Spleen (tissue), 11 donors: ENCODE data around the gene TTLL3. TPM values are rescaled to one million over a fixed set of nuclear protein-coding genes. Genes with fewer than 3 reads are reported as not detected.
A peak's percentile ranks its signal among the peaks of the same experiment; 100 is the strongest.
"Not testable (repeated sequence)": the region's sequence is repeated elsewhere in the genome, so short reads cannot be mapped to it uniquely, and the experiment has no call there.

ENCODE experiments used
- DNase-seq: peaks from one replicate; pipeline ENCODE4 v3.0.0-alpha.2; 2020
- H3K27ac ChIP-seq, 8 donors: fragments of 200-600 bp; sonication (generic) in 7 of 8; 1 replicate in 4 of 8; 2 replicates in 4 of 8; pipeline versions ENCODE4 v1.5.0 to v1.8.0; 2016 to 2021; ENCODE audit warnings: inconsistent platforms in 4 of 8, mild to moderate bottlenecking in 4 of 8, moderate library complexity in 1 of 8
- H3K27me3 ChIP-seq, 7 donors: fragments of 200-600 bp; sonication (generic) in 6 of 7; replicated peaks in 1 of 7; 1 replicate in 4 of 7; 2 replicates in 3 of 7; pipeline versions ENCODE4 v1.5.0 to v1.8.0; 2016 to 2021; ENCODE audit warnings: inconsistent platforms in 3 of 7, mild to moderate bottlenecking in 1 of 7
- H3K36me3 ChIP-seq, 6 donors: fragments of 200-600 bp; sonication (generic) in 5 of 6; 1 replicate in 4 of 6; 2 replicates in 2 of 6; pipeline versions ENCODE4 v1.5.0 to v1.8.0; 2016 to 2021; ENCODE audit warnings: inconsistent platforms in 2 of 6
- H3K4me1 ChIP-seq, 6 donors: fragments of 200-600 bp; sonication (generic) in 5 of 6; 1 replicate in 3 of 6; 2 replicates in 3 of 6; pipeline versions ENCODE4 v1.5.0 to v1.8.0; 2016 to 2021; ENCODE audit warnings: inconsistent platforms in 3 of 6
- H3K4me3 ChIP-seq, 8 donors: fragments of 200-600 bp; sonication (generic) in 7 of 8; 1 replicate in 4 of 8; 2 replicates in 4 of 8; pipeline versions ENCODE4 v1.5.0 to v1.8.0; 2016 to 2021; ENCODE audit warnings: inconsistent platforms in 4 of 8, mild to moderate bottlenecking in 4 of 8, moderate library complexity in 2 of 8
- H3K9me3 ChIP-seq, 8 donors: fragments of 200-600 bp; sonication (generic) in 7 of 8; 1 replicate in 4 of 8; 2 replicates in 4 of 8; pipeline versions ENCODE4 v1.5.0 to v1.8.0; 2016 to 2021; ENCODE audit warnings: inconsistent platforms in 4 of 8
- CTCF ChIP-seq, 11 experiments: fragments of 200-600 bp in 7 of 11; fragments of 450-650 bp in 4 of 11; sonication (generic) in 4 of 11; IDR thresholded peaks in 8 of 11; conservative IDR thresholded peaks in 3 of 11; 1 replicate in 7 of 11; 2 replicates in 4 of 11; pipeline versions ENCODE4 v1.4.0 to v1.8.0; 2016 to 2021; ENCODE audit warnings: antibody characterized with exemption in 11 of 11, inconsistent platforms in 4 of 11, mild to moderate bottlenecking in 1 of 11
- POLR2A ChIP-seq, 3 donors: fragments of 450-650 bp; IDR thresholded peaks; one replicate each; pipeline ENCODE4 v1.5.1; 2017; ENCODE audit warnings: antibody characterized with exemption in 3 of 3, mild to moderate bottlenecking in 1 of 3
- POLR2AphosphoS5 ChIP-seq, 3 donors: sonication (generic); formaldehyde crosslinking; IDR thresholded peaks; one replicate each; pipeline ENCODE4 v1.5.1; 2017; ENCODE audit warnings: antibody characterized with exemption in 3 of 3
- WGBS, 5 donors: extraction: QIAGEN DNeasy Blood & Tissue Kit in 3 of 5; methylation state at CpG; one replicate each; pipeline versions ENCODE4 v1.1.5 to v1.1.7; 2013 to 2018; 5-methylcytosine and 5-hydroxymethylcytosine counted together
- intact Hi-C: fragments of 100-400 bp; cut with DNase I; formaldehyde crosslinking; loops from one replicate; pipeline ENCODE4 v1.15.0; 2023; ENCODE audit warnings: low total_unique reads
- polyA plus RNA-seq, 3 donors: library from polyadenylated mRNA; stranded (reverse); fragments of 200-250 nt; gene quantifications; one replicate each; pipeline ENCODE4 v1.2.1, GENCODE V29; 2013
- total RNA-seq, 7 donors: library from RNA; depleted of rRNA in 3 of 7; stranded (reverse); fragments of >200 nt in 3 of 7; fragmentation: NEBNext Ultra II Directional in 4 of 7; extraction: Animal tissue kit (Norgen Biotek cat#: 25700) in 4 of 7; gene quantifications; one replicate each; pipeline versions ENCODE4 v1.1.0 to v1.2.1, GENCODE V29; 2016 to 2021
- donor health status: healthy with polysubstance abuse.
- donor health status: DM: no; HTN: no; CAD: no; lungs with moderate emphysema.
- donor health status: DM: no; HTN: no; CAD: no.
- donor health status: Bipolar disorder and iron deficiency.
- donor health status: healthy.
- donor health status: DM: no; HTN: no; CAD: no.
- donor health status: DM: yes; HTN: yes; CAD: no.

Gene TTLL3
- total and polyA plus RNA-seq, 10 donors: 24.8 to 143 (median 74.0) TPM

GRCh38 chr3:9863058-9863772 is 53.2 kb downstream of the TTLL3 start:
- whole genome bisulfite sequencing, 5 donors: 71 to 84% (median 72%) methylated on average over 10 to 22 of the region's 22 CpGs
- intact Hi-C loops: no loop called here
- H3K4me3 ChIP-seq: peak overlapping the region in 7 of 8 donors; percentile 18 to 66 (median 38)

GRCh38 chr3:9864200-9864927 is 54.3 kb downstream of the TTLL3 start:
- Histone ChIP-seq H3K36me3 (no peaks in the 10 kb centered on the region), H3K27ac (peak overlapping the region in 5 of 8 donors; percentile 39 to 63 (median 47)), H3K4me1 (peaks cover 0 to 29% (median 16%) of the 10 kb centered on the region in 6 donors), H3K9me3 (no peaks in the 10 kb centered on the region), H3K4me3 (no peak overlapping the region), H3K27me3 (peaks cover 0 to 16% (median 0%) of the 10 kb centered on the region in 7 donors)
- DNase-seq: peak; percentile 51
- WGBS, 5 donors: 45 to 75% (median 65%) methylated on average over 14 to 16 of the region's 16 CpGs
- intact Hi-C loops: no loop called here
- TF ChIP-seq POLR2A (IDR thresholded peaks at IDR 0.05) (no peak), POLR2AphosphoS5 (IDR thresholded peaks at IDR 0.05) (peak in 1 of 3 donors; percentile 27), CTCF (IDR thresholded peaks at IDR 0.05 in 8 of 11, conservative IDR thresholded peaks at IDR 0.05 in 3 of 11) (no peak)

More at GRCh38 chr3:9863058-9863772, 53.2 kb downstream of the TTLL3 start:
- TF ChIP-seq POLR2AphosphoS5 (IDR thresholded peaks at IDR 0.05): no peak
- TF ChIP-seq POLR2A (IDR thresholded peaks at IDR 0.05): no peak
- no peak for TF ChIP-seq CTCF (IDR thresholded peaks at IDR 0.05 in 8 of 11, conservative IDR thresholded peaks at IDR 0.05 in 3 of 11)
- peaks cover 0 to 29% (median 16%) of the 10 kb centered on the region in 6 donors for H3K4me1 ChIP-seq
- H3K27ac ChIP-seq: peak overlapping the region in 5 of 8 donors; percentile 12 to 58 (median 34)
- no peaks in the 10 kb centered on the region for H3K9me3 ChIP-seq
- peaks cover 0 to 16% (median 0%) of the 10 kb centered on the region in 7 donors for H3K27me3 ChIP-seq
- H3K36me3 ChIP-seq: no peaks in the 10 kb centered on the region
- peak; percentile 47 for DNase-seq

GRCh38 chr3:9865125-9865637 is 55.1 kb downstream of the TTLL3 start:
- peaks cover 0 to 29% (median 16%) of the 10 kb centered on the region in 6 donors for H3K4me1 ChIP-seq
- peak; percentile 18 for DNase-seq
- H3K27ac ChIP-seq: peak overlapping the region in 4 of 8 donors; percentile 39 to 62 (median 45)
- WGBS, 5 donors: 87 to 91% (median 89%) methylated on average over 10 of the region's 10 CpGs
- intact Hi-C loops, H3K36me3 ChIP-seq, H3K9me3 ChIP-seq, H3K4me3 ChIP-seq: not testable (repeated sequence)
- H3K27me3 ChIP-seq: peaks cover 0 to 16% (median 0%) of the 10 kb centered on the region in 7 donors

- H3K27me3 ChIP-seq: peaks cover 0 to 16% (median 0%) of the 10 kb centered on the region in 7 donors
- H3K4me1 ChIP-seq: peaks cover 0 to 29% (median 16%) of the 10 kb centered on the region in 6 donors
- WGBS, 5 donors: 89 to 97% (median 94%) methylated on average over 6 to 8 of the region's 8 CpGs
- no peaks in the 10 kb centered on the region for H3K9me3 ChIP-seq
- no peak for DNase-seq
- H3K4me3 ChIP-seq: no peak overlapping the region
- H3K36me3 ChIP-seq: no peaks in the 10 kb centered on the region
- no peak for TF ChIP-seq CTCF (IDR thresholded peaks at IDR 0.05 in 8 of 11, conservative IDR thresholded peaks at IDR 0.05 in 3 of 11)
- intact Hi-C loops: no loop called here
- H3K27ac ChIP-seq: no peak overlapping the region
These were observed 56.6 kb downstream of the TTLL3 start for GRCh38 chr3:9866639-9867038.
